ENCODE results near the gene POR. TPM values are rescaled to one million over a fixed set of nuclear protein-coding genes. Genes with fewer than 3 reads are reported as not detected.

Gene POR
- total RNA-seq, 1 donor: 35.2 TPM

DNA sequence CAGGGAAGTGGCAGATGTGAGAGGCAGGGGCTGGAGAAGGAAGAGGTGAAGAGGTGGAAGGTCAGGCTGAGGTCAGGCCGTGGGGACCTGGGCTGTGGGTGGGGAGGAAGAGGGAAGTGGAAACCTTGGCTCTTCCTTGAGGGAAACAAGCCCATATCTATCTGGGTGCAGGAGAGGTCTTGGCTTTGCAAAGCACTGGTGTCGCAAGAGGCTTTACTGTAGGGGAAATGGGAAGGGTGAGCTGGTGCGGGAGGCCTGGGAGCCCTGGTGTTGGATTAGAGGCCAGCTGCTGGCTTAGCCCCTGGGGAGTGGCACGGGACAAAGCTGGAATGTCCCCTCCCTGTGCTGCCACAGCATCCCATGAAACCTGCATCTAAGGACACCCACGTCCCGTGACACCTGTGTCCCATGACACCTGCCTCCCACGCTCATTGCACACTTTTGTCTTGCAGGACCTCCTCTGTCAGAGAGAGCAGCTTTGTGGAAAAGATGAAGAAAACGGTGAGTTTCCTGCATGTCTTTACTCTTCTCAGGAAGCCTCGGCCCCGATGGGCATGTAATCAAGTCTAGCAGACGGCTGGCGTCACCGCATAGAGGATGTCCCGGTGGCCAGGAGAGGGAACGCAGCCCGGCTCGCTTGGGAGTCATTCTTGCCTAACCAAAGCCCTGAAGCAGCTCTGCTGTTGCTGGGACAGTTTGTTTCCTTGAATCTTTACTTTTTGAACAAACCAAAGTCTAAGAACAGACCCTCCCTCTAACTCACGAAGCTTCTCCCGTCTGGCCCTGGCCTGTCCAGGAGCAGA is 57.2 kb downstream of the POR start:
- no peak overlapping the region for H3K4me3 ChIP-seq (ENCODE audit: low read depth, low read length)
- TF ChIP-seq, protein P1, sequence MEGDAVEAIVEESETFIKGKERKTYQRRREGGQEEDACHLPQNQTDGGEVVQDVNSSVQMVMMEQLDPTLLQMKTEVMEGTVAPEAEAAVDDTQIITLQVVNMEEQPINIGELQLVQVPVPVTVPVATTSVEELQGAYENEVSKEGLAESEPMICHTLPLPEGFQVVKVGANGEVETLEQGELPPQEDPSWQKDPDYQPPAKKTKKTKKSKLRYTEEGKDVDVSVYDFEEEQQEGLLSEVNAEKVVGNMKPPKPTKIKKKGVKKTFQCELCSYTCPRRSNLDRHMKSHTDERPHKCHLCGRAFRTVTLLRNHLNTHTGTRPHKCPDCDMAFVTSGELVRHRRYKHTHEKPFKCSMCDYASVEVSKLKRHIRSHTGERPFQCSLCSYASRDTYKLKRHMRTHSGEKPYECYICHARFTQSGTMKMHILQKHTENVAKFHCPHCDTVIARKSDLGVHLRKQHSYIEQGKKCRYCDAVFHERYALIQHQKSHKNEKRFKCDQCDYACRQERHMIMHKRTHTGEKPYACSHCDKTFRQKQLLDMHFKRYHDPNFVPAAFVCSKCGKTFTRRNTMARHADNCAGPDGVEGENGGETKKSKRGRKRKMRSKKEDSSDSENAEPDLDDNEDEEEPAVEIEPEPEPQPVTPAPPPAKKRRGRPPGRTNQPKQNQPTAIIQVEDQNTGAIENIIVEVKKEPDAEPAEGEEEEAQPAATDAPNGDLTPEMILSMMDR (IDR thresholded peaks at IDR 0.05; ENCODE audit: insufficient read depth, low read length): peak; percentile 3
- peak; percentile 27 for DNase-seq (ENCODE audit: low read depth)

DNA sequence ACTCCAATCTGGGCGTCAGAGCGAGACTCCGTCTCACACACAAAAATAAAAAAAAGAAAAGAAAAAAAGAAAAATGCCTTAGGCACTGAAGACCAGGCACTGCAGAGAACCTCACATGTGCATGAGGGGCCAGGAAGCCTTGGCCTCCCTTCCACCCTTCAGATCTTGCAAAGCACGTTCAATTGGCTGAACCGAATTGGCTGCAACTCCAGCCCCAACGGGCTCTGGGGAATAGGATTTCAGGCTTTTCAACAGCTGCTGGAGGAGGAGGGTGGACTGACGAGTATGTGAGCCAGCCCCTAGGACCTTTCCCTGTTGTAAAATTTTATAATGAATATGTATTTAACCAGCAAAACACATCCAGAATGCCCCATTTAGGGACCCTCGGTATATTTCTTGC is 62.8 kb downstream of the POR start:
- H3K4me3 ChIP-seq (ENCODE audit: low read depth, low read length): no peak overlapping the region
- DNase-seq (ENCODE audit: low read depth): peak; percentile 80
- TF ChIP-seq, protein P1 (IDR thresholded peaks at IDR 0.05; ENCODE audit: insufficient read depth, low read length): no peak

DNA sequence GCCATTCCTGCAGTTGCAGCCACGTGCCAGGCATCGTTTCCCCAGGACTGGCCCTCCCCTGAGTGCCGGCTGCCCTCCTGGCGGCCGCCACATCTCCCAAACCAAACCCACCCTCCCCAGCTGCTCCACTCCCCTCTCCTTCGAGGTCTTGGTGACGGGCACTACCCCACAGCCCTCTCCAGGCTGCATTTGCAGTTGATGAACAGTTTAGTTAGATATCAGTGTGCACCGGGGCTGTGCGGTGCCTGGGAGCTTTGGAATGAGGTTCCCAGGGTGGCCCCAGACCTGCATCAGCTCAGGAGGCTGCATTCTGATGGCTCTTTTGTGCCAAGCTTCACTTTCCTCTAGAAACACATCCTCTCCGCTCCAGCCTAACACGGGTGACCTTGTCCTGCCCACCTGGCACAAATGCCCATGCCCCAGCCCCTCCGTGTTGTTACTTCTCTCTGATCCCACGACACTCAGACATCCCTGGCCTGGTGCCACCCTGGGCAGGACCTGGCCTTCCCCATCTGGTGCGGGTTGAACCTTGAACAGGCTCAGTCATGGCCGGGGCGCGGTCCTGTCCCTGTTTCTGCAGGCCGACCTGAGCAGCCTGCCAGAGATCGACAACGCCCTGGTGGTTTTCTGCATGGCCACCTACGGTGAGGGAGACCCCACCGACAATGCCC is 64.9 kb downstream of the POR start:
- TF ChIP-seq, protein P1 (IDR thresholded peaks at IDR 0.05; ENCODE audit: insufficient read depth, low read length): no peak
- DNase-seq (ENCODE audit: low read depth): no peak
- H3K4me3 ChIP-seq (ENCODE audit: low read depth, low read length): no peak overlapping the region

DNA sequence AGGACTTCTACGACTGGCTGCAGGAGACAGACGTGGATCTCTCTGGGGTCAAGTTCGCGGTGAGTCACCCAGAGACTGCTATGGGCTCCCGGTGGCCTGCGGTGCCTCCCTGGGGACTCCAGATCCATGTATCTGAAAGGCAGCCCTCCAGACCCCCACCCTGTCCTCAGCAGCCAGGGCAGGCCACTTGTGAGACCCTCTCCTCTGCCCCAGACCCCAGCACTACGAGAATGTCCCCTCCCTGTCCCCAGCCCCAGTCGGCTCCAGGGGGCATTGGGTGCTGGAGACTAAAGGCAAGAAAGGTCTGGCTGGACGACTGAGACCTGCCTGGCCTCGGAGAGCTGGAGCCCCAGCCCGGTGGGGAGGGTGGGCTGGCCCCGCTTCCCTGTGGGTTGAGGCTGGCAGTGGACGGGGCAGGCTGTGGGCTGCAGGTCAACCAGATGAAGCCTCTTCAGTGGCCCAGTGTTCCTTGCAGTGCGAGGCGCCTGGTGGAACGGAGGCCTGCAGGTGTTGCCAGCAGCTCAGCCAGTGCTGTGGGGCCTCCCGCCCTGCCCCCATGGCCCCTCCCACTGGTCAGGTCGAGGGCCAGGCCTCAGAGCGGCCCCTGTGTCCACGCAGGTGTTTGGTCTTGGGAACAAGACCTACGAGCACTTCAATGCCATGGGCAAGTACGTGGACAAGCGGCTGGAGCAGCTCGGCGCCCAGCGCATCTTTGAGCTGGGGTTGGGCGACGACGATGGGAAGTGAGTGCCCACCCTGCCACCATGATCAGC is 65.7 kb downstream of the POR start:
- DNase-seq (ENCODE audit: low read depth): no peak
- TF ChIP-seq, protein P1 (IDR thresholded peaks at IDR 0.05; ENCODE audit: insufficient read depth, low read length): no peak
- H3K4me3 ChIP-seq (ENCODE audit: low read depth, low read length): no peak overlapping the region

DNA sequence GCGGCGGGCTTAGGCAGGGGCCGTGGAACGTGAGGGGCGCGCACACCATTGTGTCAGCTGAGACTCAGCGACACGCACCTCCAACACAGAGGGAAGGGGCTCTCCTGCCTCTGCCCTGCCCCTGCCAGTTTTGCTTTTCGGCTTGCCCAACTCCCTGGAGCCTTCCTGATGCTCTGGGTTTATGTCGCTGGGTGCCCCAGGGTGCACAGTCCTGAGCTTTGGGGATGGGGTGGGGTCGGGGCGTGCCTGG is 66.2 kb downstream of the POR start:
- H3K4me3 ChIP-seq (ENCODE audit: low read depth, low read length): no peak overlapping the region
- TF ChIP-seq, protein P1 (IDR thresholded peaks at IDR 0.05; ENCODE audit: insufficient read depth, low read length): no peak
- DNase-seq (ENCODE audit: low read depth): no peak

DNA sequence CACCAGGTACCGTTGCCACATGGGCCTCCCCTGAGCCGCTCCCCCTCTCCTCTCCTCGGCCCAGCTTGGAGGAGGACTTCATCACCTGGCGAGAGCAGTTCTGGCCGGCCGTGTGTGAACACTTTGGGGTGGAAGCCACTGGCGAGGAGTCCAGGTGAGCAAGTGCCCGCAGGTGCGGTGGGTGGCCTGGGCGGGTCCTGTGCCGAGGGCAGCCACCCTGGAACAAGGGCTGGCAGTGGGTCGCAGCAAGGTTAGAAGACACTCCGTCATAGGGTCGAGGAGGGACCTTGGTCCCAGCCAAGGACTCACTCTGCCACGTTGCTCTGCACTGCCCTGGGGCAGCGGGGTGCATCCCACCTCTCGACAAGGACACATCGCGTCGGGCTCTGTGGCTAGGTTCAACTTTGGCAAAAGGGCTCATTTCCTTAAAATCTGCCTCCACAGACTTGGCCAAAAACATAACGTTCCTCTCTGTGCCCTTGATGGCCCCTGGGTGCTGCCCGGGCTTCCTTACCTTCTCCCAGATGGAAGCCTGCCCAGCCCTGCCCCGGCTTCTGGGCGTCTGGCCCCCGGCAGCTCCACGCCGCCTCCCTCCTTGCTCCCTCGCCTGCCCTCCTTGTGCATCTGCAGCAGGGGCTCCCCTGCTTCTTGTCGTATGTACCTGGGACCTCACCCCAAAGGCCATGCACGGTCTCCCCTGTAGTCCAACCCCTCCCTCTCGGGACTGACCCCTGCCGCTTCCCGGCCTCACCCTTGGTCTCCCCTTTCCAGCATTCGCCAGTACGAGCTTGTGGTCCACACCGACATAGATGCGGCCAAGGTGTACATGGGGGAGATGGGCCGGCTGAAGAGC is 66.7 kb downstream of the POR start:
- no peak for DNase-seq (ENCODE audit: low read depth)
- TF ChIP-seq, protein P1 (IDR thresholded peaks at IDR 0.05; ENCODE audit: insufficient read depth, low read length): no peak
- H3K4me3 ChIP-seq (ENCODE audit: low read depth, low read length): no peak overlapping the region

All from fibroblast of the aortic adventitia (primary cell).